Measurements from ENCODE around the gene STH. TPM values are rescaled to one million over a fixed set of nuclear protein-coding genes. Genes with fewer than 3 reads are reported as not detected.

Gene STH
- total and polyA plus RNA-seq, 7 donors, result 0.25 to 2.0 (median 0.26) TPM; not detected in 4

DNA sequence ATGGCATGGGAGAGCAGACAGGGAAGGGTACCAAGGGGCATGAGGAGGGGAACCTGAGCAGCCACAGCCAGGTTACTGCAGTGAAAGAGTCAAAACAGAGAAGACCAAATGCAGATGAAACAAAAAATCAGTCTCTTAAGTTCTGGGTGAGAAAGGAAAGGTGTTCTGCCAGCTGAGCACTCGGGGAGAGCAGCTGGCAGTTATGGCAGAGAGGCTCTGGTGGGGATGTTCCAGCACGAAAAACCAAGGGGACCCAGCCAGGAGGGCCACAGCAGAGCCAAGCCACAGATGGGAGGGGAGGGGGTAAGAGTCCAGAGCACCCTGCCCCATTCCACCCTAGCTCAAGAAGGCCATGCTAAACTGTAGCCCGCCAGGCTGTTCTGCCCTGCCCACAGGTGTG is 31.7 kb downstream of the STH start:
- Histone ChIP-seq H3K9me3 (no peaks in the 10 kb centered on the region), H3K27me3 (ENCODE audit: insufficient read depth in 3 of 3, low read length in 2 of 3) (no peaks in the 10 kb centered on the region), H3K4me3 (no peak overlapping the region), H3K27ac (no peak overlapping the region), H3K4me1 (peaks cover 7% of the 10 kb centered on the region), H3K36me3 (ENCODE audit: insufficient read depth in 1 of 2, low read depth in 1 of 2) (peaks cover 16 to 72% of the 10 kb centered on the region in 2 donors)
- ATAC-seq, result peak in 1 of 4 donors; percentile 39
- TF ChIP-seq CTCF (IDR thresholded peaks at IDR 0.05), result no peak
- intact Hi-C loops (cut with DNase I), result no loop called here
- 40 to 49% (median 48%) methylated on average over 3 of the region's 3 CpGs for WGBS, 3 donors
- DNase-seq, result no peak

GRCh38 chr17:46031440-46031839 is 32.4 kb downstream of the STH start:
- 91 to 95% (median 92%) methylated on average over 16 of the region's 16 CpGs for WGBS, 3 donors
- intact Hi-C loops (cut with DNase I), result no loop called here

DNA sequence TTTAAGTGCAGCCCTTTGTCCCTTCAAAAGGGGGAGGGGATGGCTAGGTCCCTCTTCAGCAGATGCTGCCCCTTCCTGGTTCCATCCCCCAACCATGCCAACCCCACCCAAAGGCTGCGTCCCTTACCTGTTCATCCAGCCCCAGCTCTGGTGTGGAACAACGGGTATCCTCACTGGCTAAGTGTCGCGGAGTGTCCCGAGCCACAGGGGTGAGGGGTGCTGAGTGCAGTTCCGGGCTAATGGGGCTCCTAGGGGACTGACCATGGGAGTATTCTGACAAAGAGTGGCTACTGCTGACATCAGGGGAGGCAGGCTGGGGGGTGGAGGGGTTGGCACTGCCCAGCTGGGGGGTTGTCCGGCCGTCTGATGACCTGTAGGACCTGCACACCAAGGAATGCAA is 32.9 kb downstream of the STH start:
- peaks cover 16 to 74% of the 10 kb centered on the region in 2 donors for H3K36me3 ChIP-seq (ENCODE audit: insufficient read depth in 1 of 2, low read depth in 1 of 2)
- no peak overlapping the region for H3K4me3 ChIP-seq
- 78 to 85% (median 82%) methylated on average over 8 of the region's 8 CpGs for WGBS, 3 donors
- no peak overlapping the region for H3K27ac ChIP-seq
- ATAC-seq (no peak), DNase-seq (no peak)
- TF ChIP-seq CTCF (IDR thresholded peaks at IDR 0.05), result no peak
- peaks cover 12% of the 10 kb centered on the region for H3K4me1 ChIP-seq
- intact Hi-C loops (cut with DNase I), result no loop called here
- H3K27me3 ChIP-seq (ENCODE audit: insufficient read depth in 3 of 3, low read length in 2 of 3), result no peaks in the 10 kb centered on the region
- H3K9me3 ChIP-seq, result no peaks in the 10 kb centered on the region

More at GRCh38 chr17:46031440-46031839, 32.4 kb downstream of the STH start:
- peaks cover 7% of the 10 kb centered on the region for H3K4me1 ChIP-seq
- H3K9me3 ChIP-seq, result no peaks in the 10 kb centered on the region
- peak in 2 of 4 donors; percentile 11 to 22 for ATAC-seq
- H3K4me3 ChIP-seq, result no peak overlapping the region
- DNase-seq, result no peak
- TF ChIP-seq CTCF (IDR thresholded peaks at IDR 0.05), result no peak
- H3K36me3 ChIP-seq (ENCODE audit: insufficient read depth in 1 of 2, low read depth in 1 of 2), result peaks cover 16 to 74% of the 10 kb centered on the region in 2 donors
- no peak overlapping the region for H3K27ac ChIP-seq
- H3K27me3 ChIP-seq (ENCODE audit: insufficient read depth in 3 of 3, low read length in 2 of 3), result no peaks in the 10 kb centered on the region

DNA sequence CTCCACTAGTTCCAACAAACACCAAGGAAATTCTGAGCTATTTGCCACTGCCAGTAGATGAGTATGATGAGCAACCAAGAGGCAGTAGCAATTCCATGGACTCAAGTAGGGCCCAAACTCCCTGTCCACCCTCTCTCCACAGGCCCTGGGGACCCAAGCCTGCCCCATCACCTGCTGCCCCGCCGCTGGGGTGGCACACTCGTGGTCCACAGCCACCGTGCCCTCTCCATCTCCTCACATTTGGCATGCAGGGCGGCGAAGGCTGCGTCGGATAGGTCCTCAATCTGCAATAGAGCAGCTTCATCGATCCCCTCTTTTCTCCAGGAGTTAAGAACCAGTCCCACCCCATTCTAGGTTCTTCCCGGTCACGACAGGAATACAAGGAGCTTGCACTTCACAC is 33.9 kb downstream of the STH start:
- ATAC-seq, result no peak
- no peak for DNase-seq
- intact Hi-C loops (cut with DNase I), result no loop called here
- no peak overlapping the region for H3K4me3 ChIP-seq
- TF ChIP-seq CTCF (IDR thresholded peaks at IDR 0.05), result no peak
- H3K36me3 ChIP-seq (ENCODE audit: insufficient read depth in 1 of 2, low read depth in 1 of 2), result peaks cover 17 to 80% of the 10 kb centered on the region in 2 donors
- no peak overlapping the region for H3K27ac ChIP-seq
- H3K4me1 ChIP-seq, result peaks cover 11% of the 10 kb centered on the region
- H3K27me3 ChIP-seq (ENCODE audit: insufficient read depth in 3 of 3, low read length in 2 of 3), result no peaks in the 10 kb centered on the region
- no peaks in the 10 kb centered on the region for H3K9me3 ChIP-seq
- WGBS, 3 donors, result 91 to 94% (median 93%) methylated on average over 11 of the region's 11 CpGs

- peaks cover 13% of the 10 kb centered on the region for H3K4me1 ChIP-seq
- TF ChIP-seq CTCF (IDR thresholded peaks at IDR 0.05), result no peak
- no peak overlapping the region for H3K27ac ChIP-seq
- no peaks in the 10 kb centered on the region for H3K27me3 ChIP-seq (ENCODE audit: insufficient read depth in 3 of 3, low read length in 2 of 3)
- ATAC-seq, result peak in 1 of 4 donors; percentile 25
- intact Hi-C loops (cut with DNase I), result no loop called here
- no peaks in the 10 kb centered on the region for H3K9me3 ChIP-seq
- no peak for DNase-seq
- peaks cover 18 to 84% of the 10 kb centered on the region in 2 donors for H3K36me3 ChIP-seq (ENCODE audit: insufficient read depth in 1 of 2, low read depth in 1 of 2)
- H3K4me3 ChIP-seq, result no peak overlapping the region
- 83 to 97% (median 89%) methylated on average over 3 of the region's 3 CpGs for WGBS, 3 donors
Observed at GRCh38 chr17:46033392-46033791, 34.3 kb downstream of the STH start.

All from psoas muscle (tissue), 8 donors.